ENCODE data around the gene CCNL1.

DNA sequence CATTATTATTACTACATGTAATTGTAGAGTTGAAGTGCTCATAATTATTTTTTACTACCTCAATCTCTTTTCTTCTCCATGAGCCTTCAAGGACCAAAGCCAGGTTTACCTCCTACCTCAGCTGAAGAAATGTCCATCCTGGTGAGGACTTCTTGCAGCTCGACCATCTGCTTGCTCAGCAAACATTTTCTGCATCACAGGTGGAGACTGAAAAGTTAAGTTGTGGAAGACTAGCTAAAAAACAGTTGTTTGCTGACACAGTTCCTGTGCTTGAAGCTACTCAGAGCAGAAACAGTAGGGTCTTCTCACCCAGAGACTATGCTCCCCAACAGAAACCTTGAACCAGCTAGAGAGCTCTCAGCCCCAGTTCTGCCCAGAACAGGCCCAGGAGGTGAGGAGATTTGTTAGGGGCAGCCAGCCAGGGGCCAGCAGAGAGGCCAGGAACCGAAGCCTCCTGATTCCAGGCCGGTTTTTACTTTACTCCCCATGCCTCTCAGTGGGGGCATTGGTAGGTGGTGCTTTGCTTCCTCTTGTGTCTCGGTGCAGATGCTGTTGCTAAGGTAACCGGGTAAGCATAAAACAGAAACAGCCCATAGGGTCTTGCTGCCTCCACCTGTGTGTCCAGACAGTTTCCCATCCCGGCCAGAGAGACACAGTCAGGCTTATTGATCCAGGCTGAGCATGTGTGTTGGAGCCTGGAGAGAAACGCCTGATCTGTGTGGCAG lies 54.9 kb downstream of the CCNL1 start:
- no peak for TF ChIP-seq POLR2A (IDR thresholded peaks at IDR 0.05; ENCODE audit: low read depth, low read length)
- TF ChIP-seq, protein P1, sequence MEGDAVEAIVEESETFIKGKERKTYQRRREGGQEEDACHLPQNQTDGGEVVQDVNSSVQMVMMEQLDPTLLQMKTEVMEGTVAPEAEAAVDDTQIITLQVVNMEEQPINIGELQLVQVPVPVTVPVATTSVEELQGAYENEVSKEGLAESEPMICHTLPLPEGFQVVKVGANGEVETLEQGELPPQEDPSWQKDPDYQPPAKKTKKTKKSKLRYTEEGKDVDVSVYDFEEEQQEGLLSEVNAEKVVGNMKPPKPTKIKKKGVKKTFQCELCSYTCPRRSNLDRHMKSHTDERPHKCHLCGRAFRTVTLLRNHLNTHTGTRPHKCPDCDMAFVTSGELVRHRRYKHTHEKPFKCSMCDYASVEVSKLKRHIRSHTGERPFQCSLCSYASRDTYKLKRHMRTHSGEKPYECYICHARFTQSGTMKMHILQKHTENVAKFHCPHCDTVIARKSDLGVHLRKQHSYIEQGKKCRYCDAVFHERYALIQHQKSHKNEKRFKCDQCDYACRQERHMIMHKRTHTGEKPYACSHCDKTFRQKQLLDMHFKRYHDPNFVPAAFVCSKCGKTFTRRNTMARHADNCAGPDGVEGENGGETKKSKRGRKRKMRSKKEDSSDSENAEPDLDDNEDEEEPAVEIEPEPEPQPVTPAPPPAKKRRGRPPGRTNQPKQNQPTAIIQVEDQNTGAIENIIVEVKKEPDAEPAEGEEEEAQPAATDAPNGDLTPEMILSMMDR (conservative IDR thresholded peaks at IDR 0.05; ENCODE audit: low read depth, low read length), result no peak
- no peak for TF ChIP-seq RAD21 (IDR thresholded peaks at IDR 0.05; ENCODE audit: low read length)
- TF ChIP-seq RFX5 (IDR thresholded peaks at IDR 0.05; ENCODE audit: low read depth, low read length), result no peak

Measured in IMR-90 (cell line).